Effector memory CD4-positive, alpha-beta T cell (primary cell): ENCODE data around the gene SLC9A5.

ENCODE experiments used
- DNase-seq, 3 donors: peaks; one replicate each; pipeline ENCODE4 v3.0.0-alpha.2; 2020
- H3K27ac ChIP-seq: 2 replicates; pipeline ENCODE4 v1.7.0; 2013; ENCODE audit warnings: mild to moderate bottlenecking, low read length, moderate library complexity; ENCODE audit not compliant: insufficient read depth, poor library complexity, severe bottlenecking
- H3K27me3 ChIP-seq: replicated peaks from 2 replicates; pipeline ENCODE4 v1.7.0; 2013; ENCODE audit warnings: mild to moderate bottlenecking, low read length; ENCODE audit not compliant: insufficient read depth, control insufficient read depth, poor library complexity, severe bottlenecking
- H3K36me3 ChIP-seq: 2 replicates; pipeline ENCODE4 v1.7.0; 2013; ENCODE audit warnings: mild to moderate bottlenecking, low read length, moderate library complexity; ENCODE audit not compliant: control insufficient read depth, insufficient read depth
- H3K4me1 ChIP-seq: 2 replicates; pipeline ENCODE4 v1.7.0; 2013; ENCODE audit warnings: low read length, mild to moderate bottlenecking; ENCODE audit not compliant: control insufficient read depth, insufficient read depth, poor library complexity, severe bottlenecking
- H3K4me3 ChIP-seq: 2 replicates; pipeline ENCODE4 v1.7.0; 2013; ENCODE audit warnings: low read length, low read depth, mild to moderate bottlenecking; ENCODE audit not compliant: insufficient read depth, poor library complexity, severe bottlenecking
- H3K9me3 ChIP-seq: 2 replicates; pipeline ENCODE4 v1.7.0; 2013; ENCODE audit warnings: mild to moderate bottlenecking, low read length, moderate library complexity; ENCODE audit not compliant: control insufficient read depth

SLC9A5 gene

GRCh38 chr16:67216612-67217490, 31.9 kb upstream of the SLC9A5 start:
- DNase-seq, result no peak
- Histone ChIP-seq H3K27ac (no peak overlapping the region), H3K27me3 (no peaks in the 10 kb centered on the region), H3K36me3 (no peaks in the 10 kb centered on the region), H3K4me1 (no peaks in the 10 kb centered on the region), H3K9me3 (no peaks in the 10 kb centered on the region), H3K4me3 (no peak overlapping the region)

GRCh38 chr16:67223992-67224391, 24.8 kb upstream of the SLC9A5 start:
- Histone ChIP-seq H3K4me1 (peaks cover 21% of the 10 kb centered on the region), H3K27ac (peak overlapping the region; percentile 46), H3K9me3 (no peaks in the 10 kb centered on the region), H3K36me3 (peaks cover 10% of the 10 kb centered on the region), H3K27me3 (no peaks in the 10 kb centered on the region), H3K4me3 (no peak overlapping the region)
- DNase-seq, result no peak

GRCh38 chr16:67226295-67226803, 22.4 kb upstream of the SLC9A5 start:
- Histone ChIP-seq H3K9me3 (no peaks in the 10 kb centered on the region), H3K27ac (peak overlapping the region; percentile 87), H3K27me3 (no peaks in the 10 kb centered on the region), H3K36me3 (peaks cover 32% of the 10 kb centered on the region), H3K4me3 (peak overlapping the region; percentile 97), H3K4me1 (peaks cover 21% of the 10 kb centered on the region)
- DNase-seq, result no peak

GRCh38 chr16:67226804-67227566, 21.8 kb upstream of the SLC9A5 start, which contains the start of gene TMEM208:
Gene TMEM208 (plus strand): TSS chr16:67227130. CDS start chr16:67227219, 89 bp downstream.
- Histone ChIP-seq H3K27ac (peak within 1 kb of the TSS; percentile 87), H3K4me1 (peaks cover 21% of the 10 kb centered on the region), H3K36me3 (peaks cover 36% of the 10 kb centered on the region), H3K27me3 (no peaks in the 10 kb centered on the region), H3K4me3 (peak within 1 kb of the TSS; percentile 97), H3K9me3 (no peaks in the 10 kb centered on the region)
- DNase-seq, result peak; percentile 95 to 98 (median 96)

- no peaks in the 10 kb centered on the region for H3K27me3 ChIP-seq
- no peaks in the 10 kb centered on the region for H3K9me3 ChIP-seq
- H3K4me3 ChIP-seq, result peak overlapping the region; percentile 97
- peak overlapping the region; percentile 87 for H3K27ac ChIP-seq
- peaks cover 21% of the 10 kb centered on the region for H3K4me1 ChIP-seq
- H3K36me3 ChIP-seq, result peaks cover 36% of the 10 kb centered on the region
- no peak for DNase-seq
These were observed 21.2 kb upstream of the SLC9A5 start for GRCh38 chr16:67227567-67227921.

GRCh38 chr16:67228034-67228785, 20.6 kb upstream of the SLC9A5 start:
- no peaks in the 10 kb centered on the region for H3K9me3 ChIP-seq
- peak overlapping the region; percentile 97 for H3K4me3 ChIP-seq
- peaks cover 21% of the 10 kb centered on the region for H3K4me1 ChIP-seq
- H3K27me3 ChIP-seq, result no peaks in the 10 kb centered on the region
- peaks cover 36% of the 10 kb centered on the region for H3K36me3 ChIP-seq
- DNase-seq, result no peak
- H3K27ac ChIP-seq, result peak overlapping the region; percentile 87

- no peak overlapping the region for H3K27ac ChIP-seq
- H3K36me3 ChIP-seq, result peaks cover 37% of the 10 kb centered on the region
- peaks cover 15% of the 10 kb centered on the region for H3K4me1 ChIP-seq
- H3K4me3 ChIP-seq, result no peak overlapping the region
- DNase-seq, result no peak
- no peaks in the 10 kb centered on the region for H3K9me3 ChIP-seq
- no peaks in the 10 kb centered on the region for H3K27me3 ChIP-seq
These were observed 19.9 kb upstream of the SLC9A5 start for GRCh38 chr16:67228905-67229304.

- peaks cover 9% of the 10 kb centered on the region for H3K4me1 ChIP-seq
- H3K36me3 ChIP-seq, result peaks cover 46% of the 10 kb centered on the region
- no peak overlapping the region for H3K27ac ChIP-seq
- no peak overlapping the region for H3K4me3 ChIP-seq
- DNase-seq, result no peak
- H3K9me3 ChIP-seq, result no peaks in the 10 kb centered on the region
- no peaks in the 10 kb centered on the region for H3K27me3 ChIP-seq
These were observed 18.6 kb upstream of the SLC9A5 start for GRCh38 chr16:67229906-67230808.
